HepG2 (cell line): ENCODE measurements around the gene PRR36. TPM values are rescaled to one million over a fixed set of nuclear protein-coding genes. Genes with fewer than 3 reads are reported as not detected.
A peak's percentile ranks its signal among the peaks of the same experiment; 100 is the strongest.

ENCODE experiments used
- ATAC-seq: fragments of 200-7000 bp; cut with Tn5 transposase; 3 replicates; pipeline ENCODE4 v1.9.1; 2020; ENCODE audit warnings: mild to moderate bottlenecking, moderate library complexity
- BruUV-seq: library from RNA; stranded (reverse); fragments of 400-500 nt; replicated peaks from 2 replicates; lab custom pipeline; 2021; lab: Mats Ljungman, UMichigan
- CTCF ChIA-PET: fragments of 300-600 bp; formaldehyde crosslinking; extraction: SDS; loops from one replicate; lab custom pipeline; 2021; ENCODE audit warnings: low total read pairs, inconsistent platforms, low intra/inter-chr PET ratio; lab: Yijun Ruan, JAX
- POLR2A ChIA-PET: fragments of 350-600 bp; sonication (Branson Sonifier 250); formaldehyde crosslinking; loops from one replicate; lab custom pipeline; 2020; ENCODE audit warnings: antibody characterized with exemption, inconsistent platforms; lab: Yijun Ruan, JAX
- DNase-seq: peaks from one replicate; pipeline ENCODE4 v3.0.0-alpha.2; 2015; ENCODE audit warnings: low spot score
- FAIRE-seq: peaks from 3 replicates; lab custom pipeline; 2011; peaks lifted over from hg19 to GRCh38; lab: Jason Lieb, UNC
- H2AFZ ChIP-seq: one replicate; pipeline ENCODE4 v1.6.1; 2011; ENCODE audit warnings: low read length, inconsistent platforms
- H3K27ac ChIP-seq: fragments of 300-600 bp; 3 replicates; pipeline ENCODE4 v1.8.0; 2011; ENCODE audit warnings: mixed run types, mild to moderate bottlenecking, mixed read lengths, low read length, inconsistent platforms; ENCODE audit not compliant: insufficient read depth; ENCODE audit errors: extremely low read length
- H3K27me3 ChIP-seq, 2 experiments: fragments of 200-600 bp in 1 of 2; 2 replicates in 1 of 2; 3 replicates in 1 of 2; pipeline versions ENCODE4 v1.6.0 to v1.8.0; 2011; ENCODE audit warnings: low read length in 2 of 2, mild to moderate bottlenecking in 2 of 2, moderate library complexity in 2 of 2, inconsistent platforms in 1 of 2; ENCODE audit not compliant: insufficient read depth in 2 of 2, control insufficient read depth in 1 of 2
- H3K36me3 ChIP-seq, 2 experiments: fragments of 200-600 bp in 1 of 2; replicated peaks in 1 of 2; 2 replicates in 1 of 2; 3 replicates in 1 of 2; pipeline versions ENCODE4 v1.5.1 to v1.8.0; 2011; ENCODE audit warnings: low read length in 2 of 2, inconsistent platforms in 1 of 2; ENCODE audit not compliant: insufficient read depth in 2 of 2, control insufficient read depth in 1 of 2
- H3K4me1 ChIP-seq: 2 replicates; pipeline ENCODE4 v1.5.1; 2012; ENCODE audit warnings: low read length, inconsistent platforms; ENCODE audit not compliant: insufficient read depth
- H3K4me2 ChIP-seq: 2 replicates; pipeline ENCODE4 v1.6.0; 2011; ENCODE audit warnings: low read depth, low read length, inconsistent platforms
- H3K4me3 ChIP-seq, 3 experiments: fragments of 200-600 bp in 1 of 3; sonication (generic), shearing (Covaris generic) in 1 of 3; replicated peaks in 1 of 3; 2 replicates each; pipeline ENCODE4 v1.5.1; 2011 to 2016; ENCODE audit warnings: low read length in 3 of 3, inconsistent platforms in 2 of 3, low read depth in 2 of 3, mild to moderate bottlenecking in 2 of 3, control low read depth in 1 of 3, mixed read lengths in 1 of 3; ENCODE audit not compliant: insufficient read depth in 1 of 3
- H3K79me2 ChIP-seq: one replicate; pipeline ENCODE4 v1.6.1; 2011; ENCODE audit warnings: low read length, inconsistent platforms; ENCODE audit not compliant: insufficient read depth
- H3K9ac ChIP-seq: 2 replicates; pipeline ENCODE4 v1.6.0; 2011; ENCODE audit warnings: mild to moderate bottlenecking, low read depth, low read length, inconsistent platforms; ENCODE audit not compliant: insufficient read depth
- H3K9me3 ChIP-seq: 2 replicates; pipeline ENCODE4 v1.5.1; 2012; ENCODE audit warnings: mild to moderate bottlenecking, low read length
- H4K20me1 ChIP-seq: 2 replicates; pipeline ENCODE4 v1.6.0; 2011; ENCODE audit warnings: inconsistent platforms, mild to moderate bottlenecking, low read length, moderate library complexity; ENCODE audit not compliant: insufficient read depth
- MED1 ChIP-seq: sonication (generic); formaldehyde crosslinking; IDR thresholded peaks from 2 replicates; pipeline ENCODE4 v1.4.0; 2020; ENCODE audit warnings: missing genetic modification reagents
- ZBTB38 ChIP-seq: sonication (generic); formaldehyde crosslinking; IDR thresholded peaks from 2 replicates; pipeline ENCODE4 v1.5.1; 2020; ENCODE audit warnings: mild to moderate bottlenecking, missing genetic modification reagents
- WGBS: methylation state at CpG from one replicate; pipeline ENCODE4 v1.1.6; 2017; ENCODE audit warnings: low lambda C conversion rate; 5-methylcytosine and 5-hydroxymethylcytosine counted together
- in situ Hi-C: cut with HindIII; loops from 2 replicates; pipeline ENCODE4 v1.10.0; 2017; ENCODE audit warnings: low pct_unique_long_range_greater_than_20kb; ENCODE audit not compliant: extremely low pct_ligation_motif_present
- intact Hi-C: fragments of 100-400 bp; cut with micrococcal nuclease; formaldehyde crosslinking; loops from one replicate; pipeline ENCODE4 v1.10.0; 2022; ENCODE audit not compliant: unreplicated experiment
- polyA plus RNA-seq, 8 experiments: library from polyadenylated mRNA; depleted of rRNA in 3 of 8; stranded (reverse) in 7 of 8; unstranded in 1 of 8; fragments of >200 nt; fragmentation: Illumina TruSeq in 4 of 8; extraction: Trizol in 4 of 8; gene quantifications; 2 replicates each; pipeline versions ENCODE4 v1.2.1 to v1.2.3, GENCODE V29; 2011 to 2016; ENCODE audit warnings: low read depth in 4 of 8, missing spikeins in 1 of 8, mixed read lengths in 1 of 8; ENCODE audit not compliant: insufficient read depth in 1 of 8
- total RNA-seq, 5 experiments: library from RNA; depleted of rRNA; stranded (reverse); fragments of >200 nt; fragmentation: Illumina TruSeq; extraction: Trizol; gene quantifications; 2 replicates each; pipeline ENCODE4 v1.2.3, GENCODE V29; 2016; ENCODE audit warnings: low read depth in 1 of 5
- TF ChIP-seq, protein P1 (sequence below): sonication (generic); formaldehyde crosslinking; IDR thresholded peaks from 2 replicates; pipeline ENCODE4 v1.4.0; 2020; ENCODE audit warnings: missing genetic modification reagents
- TF ChIP-seq, protein P2 (sequence below): sonication (generic); formaldehyde crosslinking; IDR thresholded peaks from 2 replicates; pipeline ENCODE4 v1.4.0; 2020; ENCODE audit warnings: missing genetic modification reagents

PRR36 gene
- total and polyA plus RNA-seq, 2 of the 13 experiments (the other 11 are each of a cell fraction or from before 2014, with no cell fraction given) = 0.07 to 0.17 TPM

GRCh38 chr19:7863157-7863970 lies 10.8 kb downstream of the PRR36 start:
- Histone ChIP-seq H3K9ac (no peak overlapping the region), H3K9me3 (no peaks in the 10 kb centered on the region), H3K27me3 (no peaks in the 10 kb centered on the region), H2AFZ (no peak overlapping the region), H3K4me2 (no peak overlapping the region), H3K4me3 (no peak overlapping the region), H3K79me2 (no peaks in the 10 kb centered on the region), H4K20me1 (no peaks in the 10 kb centered on the region), H3K36me3 (no peaks in the 10 kb centered on the region), H3K4me1 (peaks cover 43% of the 10 kb centered on the region), H3K27ac (no peak overlapping the region)
- in situ Hi-C loops (no loop called here), intact Hi-C loops (no loop called here)
- no TSS peak for BruUV-seq
- DNase-seq (no peak), ATAC-seq (no peak), FAIRE-seq (no peak)
- POLR2A ChIA-PET = interaction anchor here (1.1 to 1.4 kb wide), 2 partner anchors 10 to 57 kb away, joined by 3 read pairs; partner anchors contain the start of gene SNAPC2
- TF ChIP-seq, protein P1, sequence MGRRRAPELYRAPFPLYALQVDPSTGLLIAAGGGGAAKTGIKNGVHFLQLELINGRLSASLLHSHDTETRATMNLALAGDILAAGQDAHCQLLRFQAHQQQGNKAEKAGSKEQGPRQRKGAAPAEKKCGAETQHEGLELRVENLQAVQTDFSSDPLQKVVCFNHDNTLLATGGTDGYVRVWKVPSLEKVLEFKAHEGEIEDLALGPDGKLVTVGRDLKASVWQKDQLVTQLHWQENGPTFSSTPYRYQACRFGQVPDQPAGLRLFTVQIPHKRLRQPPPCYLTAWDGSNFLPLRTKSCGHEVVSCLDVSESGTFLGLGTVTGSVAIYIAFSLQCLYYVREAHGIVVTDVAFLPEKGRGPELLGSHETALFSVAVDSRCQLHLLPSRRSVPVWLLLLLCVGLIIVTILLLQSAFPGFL (CRISPR knock-in tag) = no peak
- peak; percentile 86 for TF ChIP-seq ZBTB38 (CRISPR knock-in tag)
- WGBS = 90% methylated on average over 32 of the region's 83 CpGs
- CTCF ChIA-PET = no interaction called here

DNA sequence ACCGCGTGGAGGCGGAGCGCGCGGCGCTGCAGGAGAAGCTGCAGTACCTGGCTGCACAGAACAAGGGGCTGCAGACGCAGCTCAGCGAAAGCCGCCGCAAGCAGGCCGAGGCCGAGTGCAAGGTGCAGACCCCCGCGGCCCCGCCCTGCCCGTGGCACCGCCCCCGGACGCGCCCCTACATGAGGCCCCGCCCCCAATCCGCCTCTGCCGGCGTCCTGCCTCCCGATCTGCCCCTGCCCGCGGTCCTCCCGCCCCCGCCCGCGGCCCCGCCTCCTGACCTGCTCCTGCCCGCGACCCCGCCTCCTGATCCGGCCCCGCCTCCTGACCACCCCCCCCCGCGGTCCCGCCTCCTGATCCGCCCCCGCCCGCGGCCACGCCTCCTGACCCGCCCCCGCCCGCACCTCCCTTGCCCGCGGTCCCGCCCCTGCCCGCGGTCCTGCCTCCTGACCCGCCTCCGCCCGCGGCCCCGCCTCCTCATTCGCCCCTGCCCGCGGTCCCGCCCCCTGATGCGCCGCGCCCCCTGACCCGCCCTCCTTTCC lies 11.7 kb downstream of the PRR36 start:
- intact Hi-C loops = no loop called here
- CTCF ChIA-PET = no interaction called here

More for the DNA sequence above, 11.7 kb downstream of the PRR36 start:
- no TSS peak for BruUV-seq
- Histone ChIP-seq H4K20me1 (no peaks in the 10 kb centered on the region), H2AFZ (no peak overlapping the region), H3K27me3 (no peaks in the 10 kb centered on the region; a peak in 1 of 5 replicates), H3K4me2 (no peak overlapping the region), H3K9me3 (no peaks in the 10 kb centered on the region), H3K4me3 (no peak overlapping the region), H3K4me1 (peaks cover 34% of the 10 kb centered on the region), H3K27ac (no peak overlapping the region), H3K36me3 (no peaks in the 10 kb centered on the region), H3K9ac (no peak overlapping the region), H3K79me2 (no peaks in the 10 kb centered on the region)
- DNase-seq = no peak
- WGBS = 87% methylated on average over 61 of the region's 67 CpGs
- in situ Hi-C loops = no loop called here
- POLR2A ChIA-PET = interaction anchor here (1.3 to 1.4 kb wide), 2 partner anchors 9 to 57 kb away, joined by 3 to 5 read pairs; no protein-coding TSS in a partner anchor
- ATAC-seq = no peak
- FAIRE-seq = no peak
- TF ChIP-seq MED1 (CRISPR knock-in tag) = no peak
- TF ChIP-seq, protein P2, sequence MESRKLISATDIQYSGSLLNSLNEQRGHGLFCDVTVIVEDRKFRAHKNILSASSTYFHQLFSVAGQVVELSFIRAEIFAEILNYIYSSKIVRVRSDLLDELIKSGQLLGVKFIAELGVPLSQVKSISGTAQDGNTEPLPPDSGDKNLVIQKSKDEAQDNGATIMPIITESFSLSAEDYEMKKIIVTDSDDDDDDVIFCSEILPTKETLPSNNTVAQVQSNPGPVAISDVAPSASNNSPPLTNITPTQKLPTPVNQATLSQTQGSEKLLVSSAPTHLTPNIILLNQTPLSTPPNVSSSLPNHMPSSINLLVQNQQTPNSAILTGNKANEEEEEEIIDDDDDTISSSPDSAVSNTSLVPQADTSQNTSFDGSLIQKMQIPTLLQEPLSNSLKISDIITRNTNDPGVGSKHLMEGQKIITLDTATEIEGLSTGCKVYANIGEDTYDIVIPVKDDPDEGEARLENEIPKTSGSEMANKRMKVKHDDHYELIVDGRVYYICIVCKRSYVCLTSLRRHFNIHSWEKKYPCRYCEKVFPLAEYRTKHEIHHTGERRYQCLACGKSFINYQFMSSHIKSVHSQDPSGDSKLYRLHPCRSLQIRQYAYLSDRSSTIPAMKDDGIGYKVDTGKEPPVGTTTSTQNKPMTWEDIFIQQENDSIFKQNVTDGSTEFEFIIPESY = peak; percentile 43; the same call in 1 of the 2 replicates
